Measurements from ENCODE around the gene PTPN14.

PTPN14 gene

GRCh38 chr1:214455971-214456867 is 95.2 kb downstream of the PTPN14 start:
- no peak for DNase-seq

- DNase-seq = no peak
Measured at GRCh38 chr1:214455479-214455878, 95.9 kb downstream of the PTPN14 start.

GRCh38 chr1:214454569-214455396 is 96.6 kb downstream of the PTPN14 start:
- DNase-seq = no peak

- DNase-seq = no peak
Measured at GRCh38 chr1:214453109-214453722, 98.2 kb downstream of the PTPN14 start.

GRCh38 chr1:214452152-214452784 is 99.1 kb downstream of the PTPN14 start:
- DNase-seq = no peak

GRCh38 chr1:214451596-214451995 is 99.8 kb downstream of the PTPN14 start:
- DNase-seq = no peak

- no peak for DNase-seq
Measured at GRCh38 chr1:214449371-214449770, 102.0 kb downstream of the PTPN14 start.

GRCh38 chr1:214448536-214448935 is 102.9 kb downstream of the PTPN14 start:
- no peak for DNase-seq

GRCh38 chr1:214447557-214447871 is 103.9 kb downstream of the PTPN14 start:
- no peak for DNase-seq

- DNase-seq = peak in 9 of 56 donors; percentile 6 to 46 (median 17)
Measured at GRCh38 chr1:214446772-214447556, 104.4 kb downstream of the PTPN14 start.

- DNase-seq = no peak
Measured at GRCh38 chr1:214445831-214446614, 105.4 kb downstream of the PTPN14 start.

- no peak for DNase-seq
Measured at GRCh38 chr1:214445199-214445598, 106.2 kb downstream of the PTPN14 start.

- no peak for DNase-seq
Measured at GRCh38 chr1:214444182-214444939, 107.0 kb downstream of the PTPN14 start.

GRCh38 chr1:214441119-214441518 is 110.3 kb downstream of the PTPN14 start:
- DNase-seq = no peak

- DNase-seq = no peak
Measured at GRCh38 chr1:214440219-214440965, 111.0 kb downstream of the PTPN14 start.

- DNase-seq = no peak
Measured at GRCh38 chr1:214439352-214440119, 111.9 kb downstream of the PTPN14 start.

- DNase-seq = no peak
Measured at GRCh38 chr1:214438530-214438929, 112.9 kb downstream of the PTPN14 start.

- no peak for DNase-seq
Measured at GRCh38 chr1:214438075-214438474, 113.3 kb downstream of the PTPN14 start.
